ENCODE data around the gene FAM107B.

GRCh38 chr10:14625192-14625631 lies 149.5 kb downstream of the FAM107B start:
- TF ChIP-seq POLR2A (IDR thresholded peaks at IDR 0.05) (no peak), CTCF (IDR thresholded peaks at IDR 0.05) (no peak)

Measured in right lobe of liver (tissue), 4 donors.